GM23248 (cell line): Measurements from ENCODE around the gene FAM234A. TPM values are rescaled to one million over a fixed set of nuclear protein-coding genes. Genes with fewer than 3 reads are reported as not detected.
A peak's percentile ranks its signal among the peaks of the same experiment; 100 is the strongest.

Experiments used
- DNase-seq: peaks from one replicate; pipeline ENCODE4 v3.0.0-alpha.2; 2015
- H2AFZ ChIP-seq: fragments of 200-600 bp; sonication (generic); 2 replicates; pipeline ENCODE4 v1.6.1; 2016; ENCODE audit warnings: antibody characterized with exemption
- H3F3A ChIP-seq: fragments of 200-600 bp; sonication (generic); 2 replicates; pipeline ENCODE4 v1.6.1; 2016; ENCODE audit warnings: mild to moderate bottlenecking, antibody characterized with exemption, mixed run types; ENCODE audit not compliant: insufficient read depth
- H3K27ac ChIP-seq: fragments of 200-600 bp; sonication (generic); 2 replicates; pipeline ENCODE4 v1.5.1; 2016; ENCODE audit warnings: mild to moderate bottlenecking
- H3K27me3 ChIP-seq: fragments of 200-600 bp; sonication (generic); replicated peaks from 2 replicates; pipeline ENCODE4 v1.6.1; 2016; ENCODE audit warnings: mild to moderate bottlenecking; ENCODE audit not compliant: insufficient read depth
- H3K36me3 ChIP-seq: fragments of 200-600 bp; sonication (generic); 2 replicates; pipeline ENCODE4 v1.6.1; 2016; ENCODE audit warnings: low read depth, mild to moderate bottlenecking
- H3K4me1 ChIP-seq: fragments of 200-600 bp; sonication (generic); 2 replicates; pipeline ENCODE4 v1.6.1; 2016; ENCODE audit warnings: mild to moderate bottlenecking; ENCODE audit not compliant: insufficient read depth
- H3K4me2 ChIP-seq: fragments of 200-600 bp; sonication (generic); one replicate; pipeline ENCODE4 v1.6.1; 2016; ENCODE audit warnings: mild to moderate bottlenecking; ENCODE audit not compliant: unreplicated experiment
- H3K4me3 ChIP-seq: fragments of 200-600 bp; sonication (generic); 2 replicates; pipeline ENCODE4 v1.5.1; 2016; ENCODE audit warnings: mild to moderate bottlenecking
- H3K79me2 ChIP-seq: fragments of 200-600 bp; sonication (generic); 2 replicates; pipeline ENCODE4 v1.6.1; 2016; ENCODE audit warnings: mild to moderate bottlenecking; ENCODE audit not compliant: insufficient read depth
- H3K9ac ChIP-seq: fragments of 200-600 bp; sonication (generic); 2 replicates; pipeline ENCODE4 v1.6.1; 2016; ENCODE audit warnings: mild to moderate bottlenecking
- H3K9me2 ChIP-seq: fragments of 200-600 bp; sonication (generic); 2 replicates; pipeline ENCODE4 v1.6.1; 2016; ENCODE audit warnings: mixed run types, mild to moderate bottlenecking, moderate library complexity; ENCODE audit not compliant: insufficient read depth
- H3K9me3 ChIP-seq: fragments of 200-600 bp; sonication (generic); one replicate; pipeline ENCODE4 v1.6.1; 2017; ENCODE audit warnings: low read depth
- H4K20me1 ChIP-seq: fragments of 200-600 bp; sonication (generic); 2 replicates; pipeline ENCODE4 v1.6.0; 2016; ENCODE audit not compliant: insufficient read depth
- EZH2 ChIP-seq: fragments of 200-600 bp; sonication (generic); IDR thresholded peaks from 2 replicates; pipeline ENCODE4 v1.6.1; 2018; ENCODE audit warnings: antibody characterized with exemption, mild to moderate bottlenecking; ENCODE audit not compliant: insufficient read depth, poor library complexity, severe bottlenecking
- EZH2phosphoT487 ChIP-seq: fragments of 200-600 bp; sonication (generic); IDR thresholded peaks from 2 replicates; pipeline ENCODE4 v1.6.1; 2018; ENCODE audit warnings: antibody characterized with exemption, moderate library complexity, mild to moderate bottlenecking, low read depth; ENCODE audit not compliant: insufficient read depth
- WGBS, 2 experiments: methylation state at CpG; one replicate each; pipeline ENCODE4 v1.1.6; 2015 to 2017; ENCODE audit warnings: low lambda C conversion rate in 2 of 2, low coverage in 1 of 2; ENCODE audit errors: missing lambda C conversion rate in 2 of 2; 5-methylcytosine and 5-hydroxymethylcytosine counted together
- in situ Hi-C: fragments of 300-500 bp; cut with MboI; formaldehyde crosslinking; loops from 2 replicates; pipeline ENCODE4 v1.15.0; 2020
- polyA plus RNA-seq: library from polyadenylated mRNA; unstranded; fragments of >200 nt; fragmentation: Nextera tagmentation; extraction: Ambion mirVana; gene quantifications from 2 replicates; pipeline ENCODE4 v1.2.1, GENCODE V29; 2016
- total RNA-seq: library from RNA; depleted of rRNA; stranded (reverse); fragments of >200 nt; shearing (Covaris generic); gene quantifications from 2 replicates; pipeline ENCODE4 v1.2.3, GENCODE V29; 2014; rRNA removed

FAM234A gene
- total RNA-seq (165 and 202 TPM in 2 replicates), polyA plus RNA-seq (113 and 119 TPM in 2 replicates)

DNA sequence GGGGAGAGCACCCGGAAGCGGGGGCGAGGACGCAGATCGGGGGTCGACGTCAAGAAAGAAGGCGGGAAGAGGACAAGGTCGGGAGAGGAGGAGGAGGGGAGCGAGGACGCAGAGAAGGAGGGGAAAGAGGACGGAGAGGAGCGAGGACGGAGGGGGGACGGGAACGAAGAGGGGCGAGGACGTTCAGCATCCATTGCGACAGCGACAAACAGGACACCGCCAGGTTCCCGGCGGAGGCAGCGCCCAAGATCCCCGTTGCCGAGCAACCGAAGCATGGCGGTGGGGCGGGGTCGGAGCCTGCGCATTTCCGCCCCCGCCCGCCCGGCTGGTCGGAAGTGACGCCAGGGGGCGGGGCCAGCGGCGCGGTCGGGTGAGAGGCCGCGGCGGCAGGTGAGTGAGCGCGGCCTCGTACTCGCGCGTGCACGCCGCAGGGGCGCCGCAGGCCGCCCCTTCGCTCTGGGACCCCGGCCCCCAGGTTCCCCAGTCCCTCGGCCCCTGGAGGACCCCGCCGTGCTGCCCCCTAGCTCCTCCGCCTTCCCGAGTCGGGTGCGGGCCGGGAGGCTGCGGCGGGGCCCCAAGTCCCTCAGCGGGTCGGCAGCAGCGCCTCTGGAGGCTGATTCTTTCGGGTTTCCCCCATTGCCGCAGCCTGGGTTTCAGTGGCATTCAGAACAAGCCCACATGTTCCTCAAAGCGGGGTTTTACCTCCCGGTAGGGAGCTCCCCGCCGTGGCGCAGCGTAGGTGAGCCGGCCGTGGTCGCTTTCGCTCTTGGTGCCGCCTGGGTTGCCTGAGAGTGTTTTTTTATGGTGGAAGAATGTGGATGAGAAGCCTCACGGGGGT is at the start of gene FAM234A:
TSS of gene FAM234A (plus strand) at position 354 of the 838 bp plus-strand sequence. CDS start 19,593 bp downstream, outside the sequence.
- Histone ChIP-seq H3F3A (peaks cover 12% of the 10 kb centered on the region), H3K4me1 (peaks cover 1% of the 10 kb centered on the region; the same call in 1 of the 2 replicates), H3K9ac (peak within 1 kb of the TSS; percentile 96), H3K9me2 (no peaks in the 10 kb centered on the region), H3K27me3 (no peaks in the 10 kb centered on the region), H2AFZ (peak within 1 kb of the TSS; percentile 84), H4K20me1 (no peaks in the 10 kb centered on the region), H3K36me3 (no peaks in the 10 kb centered on the region), H3K9me3 (no peaks in the 10 kb centered on the region), H3K4me3 (peak within 1 kb of the TSS; percentile 95), H3K27ac (peak within 1 kb of the TSS; percentile 99), H3K79me2 (peaks cover 33% of the 10 kb centered on the region), H3K4me2 (peak within 1 kb of the TSS; percentile 95)
- 1% methylated on average over 40 to 60 of the region's 85 CpGs for WGBS, 2 experiments
- no peak for TF ChIP-seq EZH2
- TF ChIP-seq EZH2phosphoT487, result no peak
- DNase-seq, result peak; percentile 99
- in situ Hi-C loops, result no loop called here

DNA sequence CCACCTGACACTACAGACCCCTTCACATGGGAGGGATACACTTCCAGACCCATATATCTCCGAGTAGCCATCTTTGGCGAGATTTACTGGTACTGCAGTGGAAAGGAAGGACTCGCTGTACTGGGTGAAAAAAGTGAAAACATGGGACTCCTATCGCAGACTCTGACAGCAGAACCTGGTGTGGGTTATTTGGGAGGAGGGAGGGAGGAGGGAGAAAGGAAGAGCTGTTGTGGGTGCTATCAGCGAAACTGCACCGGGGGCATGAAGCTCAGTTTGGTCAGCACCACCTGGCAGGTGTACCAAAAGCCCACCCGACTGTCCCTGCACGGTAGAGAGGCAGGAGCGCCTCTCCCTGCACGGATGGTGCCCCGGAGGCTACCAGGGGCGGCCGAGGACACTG is 49.4 kb upstream of the FAM234A start:
- Histone ChIP-seq H4K20me1 (no peaks in the 10 kb centered on the region), H3K9me3 (no peaks in the 10 kb centered on the region), H3F3A (peaks cover 11% of the 10 kb centered on the region), H3K36me3 (peaks cover 12% of the 10 kb centered on the region; the same call in 1 of the 2 replicates), H3K9me2 (no peaks in the 10 kb centered on the region), H3K9ac (no peak overlapping the region), H3K4me3 (no peak overlapping the region), H3K4me1 (no peaks in the 10 kb centered on the region), H3K27ac (no peak overlapping the region), H2AFZ (no peak overlapping the region), H3K27me3 (0 out of 2 replicates have a peak, but pooled peaks cover under 1% of the 10 kb centered on the region), H3K79me2 (no peaks in the 10 kb centered on the region), H3K4me2 (no peak overlapping the region)
- DNase-seq, result no peak
- WGBS, 2 experiments, result 68 to 79% methylated on average over 5 to 13 of the region's 13 CpGs
- TF ChIP-seq EZH2 (no peak), EZH2phosphoT487 (no peak)
- in situ Hi-C loops, result no loop called here

- in situ Hi-C loops, result no loop called here
- no peak for DNase-seq
- H3K9ac ChIP-seq, result no peak overlapping the region
- no peaks in the 10 kb centered on the region for H3K27me3 ChIP-seq
- H3F3A ChIP-seq, result peaks cover 11% of the 10 kb centered on the region
- no peaks in the 10 kb centered on the region for H3K9me2 ChIP-seq
- H3K4me2 ChIP-seq, result no peak overlapping the region
- no peaks in the 10 kb centered on the region for H3K79me2 ChIP-seq
- no peaks in the 10 kb centered on the region for H3K4me1 ChIP-seq
- TF ChIP-seq EZH2phosphoT487, result no peak
- TF ChIP-seq EZH2, result no peak
- no peak overlapping the region for H2AFZ ChIP-seq
- no peak overlapping the region for H3K27ac ChIP-seq
- H4K20me1 ChIP-seq, result no peaks in the 10 kb centered on the region
- H3K9me3 ChIP-seq, result no peaks in the 10 kb centered on the region
- peaks cover 17% of the 10 kb centered on the region; the same call in 1 of the 2 replicates for H3K36me3 ChIP-seq
- WGBS, 2 experiments, result 39 to 67% methylated on average over 4 to 10 of the region's 11 CpGs
- H3K4me3 ChIP-seq, result no peak overlapping the region
These were observed 48.9 kb upstream of the FAM234A start for GRCh38 chr16:185691-186090.

DNA sequence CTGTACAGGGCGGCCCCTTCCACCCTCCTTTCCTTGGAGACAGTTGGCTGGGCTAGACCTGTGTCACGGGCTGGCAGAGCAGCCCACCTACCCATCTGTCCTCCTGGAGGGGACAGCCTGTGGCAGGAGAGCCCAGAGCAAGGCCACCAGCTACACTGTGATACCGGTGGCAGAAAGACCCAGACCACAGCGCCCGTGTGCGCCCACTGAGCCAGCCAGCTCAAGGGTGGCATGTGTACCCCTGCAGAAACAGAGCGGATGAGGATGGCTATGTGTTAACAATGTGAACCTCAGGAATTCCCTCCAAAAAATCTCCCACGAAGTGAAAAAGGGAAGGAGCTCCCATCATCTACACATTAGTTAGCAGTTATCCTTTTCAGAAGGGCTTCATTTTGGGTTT is 47.3 kb upstream of the FAM234A start:
- WGBS, 2 experiments, result 92 to 93% methylated on average over 8 of the region's 8 CpGs
- no peaks in the 10 kb centered on the region for H3K27me3 ChIP-seq
- in situ Hi-C loops, result no loop called here
- peaks cover 11% of the 10 kb centered on the region for H3F3A ChIP-seq
- H3K9me3 ChIP-seq, result no peaks in the 10 kb centered on the region
- no peak overlapping the region for H2AFZ ChIP-seq
- no peak overlapping the region for H3K27ac ChIP-seq
- TF ChIP-seq EZH2phosphoT487, result no peak
- no peak for TF ChIP-seq EZH2
- no peak overlapping the region for H3K4me3 ChIP-seq
- no peaks in the 10 kb centered on the region for H4K20me1 ChIP-seq
- H3K36me3 ChIP-seq, result peaks cover 18% of the 10 kb centered on the region; the same call in 1 of the 2 replicates
- no peak overlapping the region for H3K4me2 ChIP-seq
- no peak overlapping the region for H3K9ac ChIP-seq
- no peak for DNase-seq
- peaks cover 4% of the 10 kb centered on the region; the same call in 1 of the 2 replicates for H3K4me1 ChIP-seq
- H3K79me2 ChIP-seq, result no peaks in the 10 kb centered on the region
- no peaks in the 10 kb centered on the region for H3K9me2 ChIP-seq
